ENCODE data around the gene WASF2. TPM values are rescaled to one million over a fixed set of nuclear protein-coding genes. Genes with fewer than 3 reads are reported as not detected.
"Not testable (repeated sequence)": the region's sequence is repeated elsewhere in the genome, so short reads cannot be mapped to it uniquely, and the experiment has no call there.

WASF2 gene
- total RNA-seq, 1 donor from 2014 or later = 25.3 TPM

- no peak for DNase-seq (ENCODE audit: low spot score)
These were observed 66.3 kb downstream of the WASF2 start for GRCh38 chr1:27423709-27424108.

GRCh38 chr1:27418326-27419185 is 71.4 kb downstream of the WASF2 start:
- peak; percentile 85 for DNase-seq (ENCODE audit: low spot score)

GRCh38 chr1:27417713-27418112 is 72.3 kb downstream of the WASF2 start:
- no peak for DNase-seq (ENCODE audit: low spot score)

- DNase-seq (ENCODE audit: low spot score) = no peak
These were observed 73.4 kb downstream of the WASF2 start for GRCh38 chr1:27416387-27417111.

GRCh38 chr1:27414091-27414490 is 75.9 kb downstream of the WASF2 start:
- DNase-seq (ENCODE audit: low spot score) = no peak

GRCh38 chr1:27413004-27413403 is 77.0 kb downstream of the WASF2 start:
- DNase-seq (ENCODE audit: low spot score) = no peak

- no peak for DNase-seq (ENCODE audit: low spot score)
These were observed 77.5 kb downstream of the WASF2 start for GRCh38 chr1:27412502-27412901.

- no peak for DNase-seq (ENCODE audit: low spot score)
These were observed 79.3 kb downstream of the WASF2 start for GRCh38 chr1:27410709-27411108.

- DNase-seq (ENCODE audit: low spot score) = no peak
These were observed 80.3 kb downstream of the WASF2 start for GRCh38 chr1:27409669-27410068.

- no peak for DNase-seq (ENCODE audit: low spot score)
These were observed 81.8 kb downstream of the WASF2 start for GRCh38 chr1:27408151-27408550.

- not testable (repeated sequence) for DNase-seq (ENCODE audit: low spot score)
These were observed 83.2 kb downstream of the WASF2 start for GRCh38 chr1:27406791-27407190.

- no peak for DNase-seq (ENCODE audit: low spot score)
These were observed 83.6 kb downstream of the WASF2 start for GRCh38 chr1:27406362-27406680.

GRCh38 chr1:27405598-27406361 is 84.2 kb downstream of the WASF2 start:
- not testable (repeated sequence) for DNase-seq (ENCODE audit: low spot score)

- no peak for DNase-seq (ENCODE audit: low spot score)
These were observed 84.9 kb downstream of the WASF2 start for GRCh38 chr1:27405074-27405473.

- no peak for DNase-seq (ENCODE audit: low spot score)
These were observed 86.0 kb downstream of the WASF2 start for GRCh38 chr1:27403931-27404330.

GRCh38 chr1:27403065-27403726 is 86.8 kb downstream of the WASF2 start:
- peak; percentile 96 for DNase-seq (ENCODE audit: low spot score)

GRCh38 chr1:27402349-27402754 is 87.6 kb downstream of the WASF2 start:
- peak; percentile 72 for DNase-seq (ENCODE audit: low spot score)

- DNase-seq (ENCODE audit: low spot score) = no peak
These were observed 89.0 kb downstream of the WASF2 start for GRCh38 chr1:27400963-27401341.

- no peak for DNase-seq (ENCODE audit: low spot score)
These were observed 89.6 kb downstream of the WASF2 start for GRCh38 chr1:27400082-27400962.

- no peak for DNase-seq (ENCODE audit: low spot score)
These were observed 90.5 kb downstream of the WASF2 start for GRCh38 chr1:27399251-27400025.
